ENCODE measurements around the gene ETFA.

GRCh38 chr15:76222159-76222558 is 89.1 kb downstream of the ETFA start:
- TF ChIP-seq POLR2A (IDR thresholded peaks at IDR 0.05; ENCODE audit: low read length) (no peak), GATA1 (IDR thresholded peaks at IDR 0.05; ENCODE audit: low read depth, low read length) (no peak)

Measured in erythroblast (primary cell).